Measurements from ENCODE around the gene NDUFA8. TPM values are rescaled to one million over a fixed set of nuclear protein-coding genes. Genes with fewer than 3 reads are reported as not detected.

The NDUFA8 gene
- total and polyA plus RNA-seq, 2 experiments from 2014 or later, result 35.5 to 133 TPM

GRCh38 chr9:122097679-122098315 lies 61.8 kb downstream of the NDUFA8 start:
- WGBS, 2 experiments (ENCODE audit: low coverage in 1 of 2, low lambda C conversion rate in 2 of 2, missing lambda C conversion rate in 2 of 2), result 27 to 30% methylated on average over 8 of the region's 8 CpGs

GRCh38 chr9:122096620-122097415 lies 62.8 kb downstream of the NDUFA8 start:
- H3K9ac ChIP-seq, result no peak overlapping the region
- H4K20me1 ChIP-seq (ENCODE audit: insufficient read depth), result no peaks in the 10 kb centered on the region
- no peak overlapping the region for H3K27ac ChIP-seq
- H3K4me3 ChIP-seq, result no peak overlapping the region
- in situ Hi-C loops (cut with MboI), result loop anchor here (10.0 kb wide), 1 partner anchor 248 kb away; no protein-coding TSS in a partner anchor
- TF ChIP-seq EZH2phosphoT487 (IDR thresholded peaks at IDR 0.05; ENCODE audit: insufficient read depth, low read depth), result no peak
- TF ChIP-seq EZH2 (IDR thresholded peaks at IDR 0.05; ENCODE audit: insufficient read depth, poor library complexity, severe bottlenecking), result no peak
- no peaks in the 10 kb centered on the region for H3F3A ChIP-seq (ENCODE audit: insufficient read depth)
- H3K4me2 ChIP-seq (ENCODE audit: unreplicated experiment), result no peak overlapping the region
- no peaks in the 10 kb centered on the region for H3K36me3 ChIP-seq (ENCODE audit: low read depth)
- peaks cover 9% of the 10 kb centered on the region for H3K79me2 ChIP-seq (ENCODE audit: insufficient read depth)
- H3K4me1 ChIP-seq (ENCODE audit: insufficient read depth), result peaks cover 4% of the 10 kb centered on the region
- H3K9me2 ChIP-seq (ENCODE audit: insufficient read depth), result no peaks in the 10 kb centered on the region
- no peak for DNase-seq
- 76 to 84% methylated on average over 4 of the region's 4 CpGs for WGBS, 2 experiments (ENCODE audit: low coverage in 1 of 2, low lambda C conversion rate in 2 of 2, missing lambda C conversion rate in 2 of 2)
- no peaks in the 10 kb centered on the region for H3K9me3 ChIP-seq (ENCODE audit: low read depth)
- no peaks in the 10 kb centered on the region for H3K27me3 ChIP-seq (replicated peaks; ENCODE audit: insufficient read depth)
- no peak overlapping the region for H2AFZ ChIP-seq

More at GRCh38 chr9:122097679-122098315, 61.8 kb downstream of the NDUFA8 start:
- Histone ChIP-seq H3K9me2 (ENCODE audit: insufficient read depth) (no peaks in the 10 kb centered on the region), H3F3A (ENCODE audit: insufficient read depth) (no peaks in the 10 kb centered on the region), H3K79me2 (ENCODE audit: insufficient read depth) (no peaks in the 10 kb centered on the region), H3K9ac (no peak overlapping the region), H3K4me2 (ENCODE audit: unreplicated experiment) (no peak overlapping the region), H3K9me3 (ENCODE audit: low read depth) (no peaks in the 10 kb centered on the region), H3K36me3 (ENCODE audit: low read depth) (no peaks in the 10 kb centered on the region), H4K20me1 (ENCODE audit: insufficient read depth) (no peaks in the 10 kb centered on the region), H3K27ac (no peak overlapping the region), H3K4me1 (ENCODE audit: insufficient read depth) (no peaks in the 10 kb centered on the region), H3K27me3 (replicated peaks; ENCODE audit: insufficient read depth) (no peaks in the 10 kb centered on the region), H3K4me3 (no peak overlapping the region), H2AFZ (no peak overlapping the region)
- TF ChIP-seq EZH2 (IDR thresholded peaks at IDR 0.05; ENCODE audit: insufficient read depth, poor library complexity, severe bottlenecking) (no peak), EZH2phosphoT487 (IDR thresholded peaks at IDR 0.05; ENCODE audit: insufficient read depth, low read depth) (no peak)
- peak; percentile 35 for DNase-seq
- in situ Hi-C loops (cut with MboI), result loop anchor here (10.0 kb wide), 1 partner anchor 247 kb away; no protein-coding TSS in a partner anchor

GRCh38 chr9:122095010-122095767 lies 64.4 kb downstream of the NDUFA8 start:
- H3K9ac ChIP-seq, result no peak overlapping the region
- no peaks in the 10 kb centered on the region for H3K9me3 ChIP-seq (ENCODE audit: low read depth)
- 17 to 20% methylated on average over 14 of the region's 14 CpGs for WGBS, 2 experiments (ENCODE audit: low coverage in 1 of 2, low lambda C conversion rate in 2 of 2, missing lambda C conversion rate in 2 of 2)
- no peak for TF ChIP-seq EZH2 (IDR thresholded peaks at IDR 0.05; ENCODE audit: insufficient read depth, poor library complexity, severe bottlenecking)
- TF ChIP-seq EZH2phosphoT487 (IDR thresholded peaks at IDR 0.05; ENCODE audit: insufficient read depth, low read depth), result no peak
- H3K4me1 ChIP-seq (ENCODE audit: insufficient read depth), result peaks cover 9% of the 10 kb centered on the region
- peak; percentile 79 for DNase-seq
- H3F3A ChIP-seq (ENCODE audit: insufficient read depth), result no peaks in the 10 kb centered on the region
- no peak overlapping the region for H3K27ac ChIP-seq
- no peak overlapping the region for H2AFZ ChIP-seq
- in situ Hi-C loops (cut with MboI), result loop anchor here (10.0 kb wide), 1 partner anchor 250 kb away; no protein-coding TSS in a partner anchor
- no peaks in the 10 kb centered on the region for H4K20me1 ChIP-seq (ENCODE audit: insufficient read depth)
- no peak overlapping the region for H3K4me3 ChIP-seq
- peaks cover 25% of the 10 kb centered on the region for H3K79me2 ChIP-seq (ENCODE audit: insufficient read depth)
- H3K27me3 ChIP-seq (replicated peaks; ENCODE audit: insufficient read depth), result no peaks in the 10 kb centered on the region
- H3K36me3 ChIP-seq (ENCODE audit: low read depth), result no peaks in the 10 kb centered on the region
- H3K4me2 ChIP-seq (ENCODE audit: unreplicated experiment), result peak overlapping the region; percentile 65
- no peaks in the 10 kb centered on the region for H3K9me2 ChIP-seq (ENCODE audit: insufficient read depth)

Small RNAs within 50 kb of the gene (microRNA-seq; reads per million reads assigned to microRNA genes)
- gene MIR4478 (ENCODE audit: borderline number of aligned reads), result not detected

Small RNAs within 50 kb of the gene (small RNA-seq; reads per million reads assigned to genes)
- gene MIR4478 (ENCODE audit: low read depth, low replicate concordance), result not detected

Other genes starting within 250 kb of the NDUFA8 start
- 6.3 and 6.4 TPM in 2 replicates for gene TTLL11, start 66.5 kb downstream of the NDUFA8 start, total RNA-seq (2014; rRNA removed; shearing (Covaris generic))
- gene TTLL11, start 66.5 kb downstream of the NDUFA8 start, polyA plus RNA-seq (2016; fragmentation: Nextera tagmentation; extraction: Ambion mirVana), result 5.0 and 5.1 TPM in 2 replicates
- gene MORN5, start 129 bp upstream of the NDUFA8 start, total RNA-seq (2014; rRNA removed; shearing (Covaris generic)), result not detected in 2 replicates
- gene MORN5, start 129 bp upstream of the NDUFA8 start, polyA plus RNA-seq (2016; fragmentation: Nextera tagmentation; extraction: Ambion mirVana), result not detected in 2 replicates
- gene LHX6, start 69.2 kb upstream of the NDUFA8 start, total RNA-seq (2014; rRNA removed; shearing (Covaris generic)), result not detected in 2 replicates
- not detected in 2 replicates for gene LHX6, start 69.2 kb upstream of the NDUFA8 start, polyA plus RNA-seq (2016; fragmentation: Nextera tagmentation; extraction: Ambion mirVana)
- gene RBM18, start 105.1 kb upstream of the NDUFA8 start, total RNA-seq (2014; rRNA removed; shearing (Covaris generic)), result 11.6 and 12.8 TPM in 2 replicates
- gene RBM18, start 105.1 kb upstream of the NDUFA8 start, polyA plus RNA-seq (2016; fragmentation: Nextera tagmentation; extraction: Ambion mirVana), result 30.8 and 32.6 TPM in 2 replicates
- gene MRRF, start 105.1 kb upstream of the NDUFA8 start, total RNA-seq (2014; rRNA removed; shearing (Covaris generic)), result 22.8 and 30.8 TPM in 2 replicates
- gene MRRF, start 105.1 kb upstream of the NDUFA8 start, polyA plus RNA-seq (2016; fragmentation: Nextera tagmentation; extraction: Ambion mirVana), result 23.7 and 26.8 TPM in 2 replicates
- 39.6 and 51.5 TPM in 2 replicates for gene PTGS1, start 211.2 kb upstream of the NDUFA8 start, total RNA-seq (2014; rRNA removed; shearing (Covaris generic))
- 43.8 and 44.9 TPM in 2 replicates for gene PTGS1, start 211.2 kb upstream of the NDUFA8 start, polyA plus RNA-seq (2016; fragmentation: Nextera tagmentation; extraction: Ambion mirVana)

Data from GM23248 (cell line).